GM19099 (cell line): ENCODE data around the gene HID1.

Experiments used
- POLR2A ChIP-seq: IDR thresholded peaks from 3 replicates; pipeline ENCODE4 v1.6.1; 2011; ENCODE audit warnings: low read depth; ENCODE audit not compliant: insufficient read length; ENCODE audit errors: extremely low read depth

The HID1 gene

DNA sequence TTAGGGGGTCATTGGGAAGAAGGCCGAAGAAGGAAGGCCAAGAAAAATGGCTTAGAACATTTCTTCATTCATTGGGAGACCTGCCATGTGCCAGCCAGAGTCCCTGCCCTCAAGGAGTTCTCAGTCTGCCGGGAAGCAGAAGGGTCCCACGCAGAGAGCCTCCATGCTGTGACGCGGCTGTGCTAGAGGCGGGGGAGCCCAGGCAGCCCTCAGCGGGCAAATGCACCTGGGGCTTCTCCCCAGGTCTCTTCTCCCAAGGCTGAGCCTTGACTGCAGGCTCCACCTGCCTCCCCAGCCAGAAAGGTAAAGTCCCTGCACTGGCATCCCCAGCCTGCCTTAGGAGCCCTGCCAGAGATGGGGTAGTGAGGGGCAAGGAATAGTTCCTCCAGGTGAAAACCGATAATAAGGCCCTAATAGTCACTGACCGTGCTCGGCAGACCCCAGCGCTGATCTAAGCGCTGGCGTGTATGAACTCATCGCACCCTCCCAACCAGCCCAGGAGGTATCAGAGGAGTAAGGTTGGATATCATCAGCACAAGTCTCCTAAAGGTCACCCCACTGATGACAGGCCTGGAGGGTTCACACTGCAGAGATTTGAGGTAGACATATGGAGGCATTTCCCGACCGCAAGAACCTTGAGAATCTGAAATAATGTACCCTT lies 8.9 kb upstream of the HID1 start:
- TF ChIP-seq POLR2A: no peak

- no peak for TF ChIP-seq POLR2A
Observed at GRCh38 chr17:74979408-74980146, 7.0 kb upstream of the HID1 start.

- TF ChIP-seq POLR2A: no peak
Observed at GRCh38 chr17:74978240-74978639, 5.7 kb upstream of the HID1 start.

- TF ChIP-seq POLR2A: no peak
Observed at GRCh38 chr17:74977802-74978201, 5.2 kb upstream of the HID1 start.

DNA sequence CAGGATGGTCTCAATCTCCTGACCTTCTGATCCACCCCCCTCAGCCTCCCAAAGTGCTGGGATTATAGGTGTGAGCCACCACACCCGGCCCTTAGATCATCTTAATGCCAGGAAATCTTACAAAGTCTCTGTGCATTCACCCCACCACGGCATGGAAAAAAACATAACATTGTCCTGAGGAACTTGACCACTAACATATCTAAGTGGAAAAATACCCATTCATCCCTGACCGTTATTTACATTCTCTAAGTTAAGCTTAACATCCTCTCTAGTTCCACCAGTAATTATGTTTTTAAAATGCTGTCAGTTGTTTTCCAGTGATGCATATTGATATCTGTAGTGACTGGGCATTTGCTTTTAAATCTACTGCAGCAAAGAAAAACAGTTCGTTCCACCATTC lies 3.4 kb upstream of the HID1 start:
- TF ChIP-seq POLR2A: no peak

- no peak for TF ChIP-seq POLR2A
Observed at GRCh38 chr17:74972973-74973328, 392 bp upstream of the HID1 start.

DNA sequence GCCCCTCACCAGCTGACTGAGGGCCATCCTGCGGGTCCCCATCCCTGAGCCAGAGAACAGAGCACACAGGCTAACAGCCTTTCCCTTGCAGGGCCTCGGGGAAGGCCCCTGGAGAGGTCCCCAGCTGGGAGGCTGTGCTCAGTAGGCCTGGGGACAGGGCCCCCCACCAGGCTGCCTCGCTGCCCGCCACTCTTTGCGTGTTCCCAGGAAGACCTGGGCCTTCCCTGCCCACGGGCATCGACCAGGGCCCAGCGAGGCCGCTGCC lies 785 bp downstream of the HID1 start:
- no peak for TF ChIP-seq POLR2A

DNA sequence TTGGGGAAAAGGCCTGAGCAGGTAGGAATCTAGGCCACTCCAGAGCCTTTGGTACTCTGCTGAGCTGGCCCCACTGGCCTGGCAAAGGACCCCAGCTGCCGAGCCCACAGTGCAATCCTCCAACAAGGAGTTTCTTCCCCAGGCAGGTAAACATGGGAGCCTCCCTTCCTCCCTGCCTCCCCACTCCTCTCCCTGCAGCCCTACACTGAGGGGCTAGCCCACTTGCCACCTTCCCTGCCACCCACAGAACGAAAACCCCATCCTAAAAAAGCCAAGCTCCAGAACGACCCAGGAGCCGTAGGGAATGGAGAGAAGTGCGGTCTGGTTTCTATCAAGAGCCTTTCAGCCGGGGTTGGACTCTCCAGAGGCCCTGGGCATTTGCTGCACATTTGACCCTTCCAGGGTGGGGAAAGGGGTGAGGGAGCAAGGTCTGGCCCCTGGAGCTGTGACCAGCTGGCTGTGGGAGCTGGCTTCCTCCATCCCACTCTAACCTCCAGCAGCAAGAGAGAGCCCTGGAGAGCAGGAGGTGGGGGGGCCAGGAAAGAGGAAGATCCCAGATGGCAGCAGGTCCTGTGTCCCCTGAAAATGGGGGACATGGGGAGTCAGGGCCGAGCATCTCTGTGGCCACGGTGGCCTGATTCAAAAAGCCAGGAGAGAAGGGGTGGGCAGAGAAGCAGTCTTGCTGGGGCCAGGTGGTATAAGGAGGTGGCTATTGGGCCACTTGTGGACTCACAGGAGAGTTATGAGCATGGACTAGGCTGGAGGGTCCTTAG lies 1.3 kb downstream of the HID1 start:
- TF ChIP-seq POLR2A: no peak

- no peak for TF ChIP-seq POLR2A
Observed at GRCh38 chr17:74970395-74970794, 2.2 kb downstream of the HID1 start.

GRCh38 chr17:74968361-74968780 lies 4.2 kb downstream of the HID1 start:
- no peak for TF ChIP-seq POLR2A

DNA sequence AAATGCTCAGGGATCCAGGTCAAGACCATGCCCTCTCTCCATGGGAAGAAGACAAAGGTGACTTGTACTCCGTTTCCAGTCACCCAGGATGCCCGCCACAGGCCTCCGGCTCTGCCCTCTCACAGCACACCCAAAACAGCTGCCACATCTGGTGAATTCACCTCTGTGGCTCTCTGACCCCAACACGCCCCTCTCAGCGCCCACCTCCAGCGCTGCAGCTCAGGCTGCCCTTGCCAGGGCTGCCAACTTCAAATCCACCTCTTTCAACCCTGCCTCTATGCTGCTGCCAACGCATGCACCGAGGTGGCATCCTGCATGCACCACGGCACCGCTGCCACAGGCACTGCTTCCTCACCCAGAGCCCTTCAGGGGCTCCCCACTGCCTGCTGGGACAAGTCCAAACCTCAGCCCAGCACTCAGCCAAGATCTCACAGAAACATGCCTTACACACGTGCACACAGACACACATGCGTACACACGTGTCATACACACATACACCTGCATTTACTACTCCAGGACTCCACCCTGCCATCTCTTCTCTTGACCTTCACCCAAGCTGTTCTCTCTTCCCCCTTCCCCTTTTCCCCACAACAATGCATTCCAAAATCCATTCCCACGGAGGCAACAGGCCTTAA lies 7.5 kb downstream of the HID1 start:
- TF ChIP-seq POLR2A: no peak

DNA sequence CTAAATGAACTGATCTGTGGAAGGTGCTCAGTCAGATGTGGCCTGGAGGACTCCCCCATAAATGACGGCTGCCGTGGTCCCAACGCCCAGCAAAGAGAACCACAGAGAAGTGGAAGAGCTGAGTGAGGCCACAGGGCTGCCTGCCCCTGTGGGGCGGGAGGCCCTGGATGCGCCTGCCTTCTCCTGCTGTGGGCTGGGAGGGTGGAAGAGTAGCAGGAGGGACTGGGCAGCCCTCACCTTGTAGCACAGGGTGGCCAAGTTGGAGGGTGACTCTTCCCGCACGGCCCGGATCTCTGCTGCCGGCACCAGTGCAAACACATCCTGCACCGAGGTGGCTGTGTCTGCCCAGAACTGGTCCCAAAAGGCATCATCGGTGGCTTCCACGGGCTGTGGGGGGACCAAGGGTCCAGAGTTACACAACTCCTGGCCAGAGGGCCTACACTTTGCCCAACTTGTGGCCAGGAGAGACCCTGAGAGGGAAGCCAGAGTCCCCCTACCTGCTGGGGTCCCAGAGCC lies 8.3 kb downstream of the HID1 start:
- no peak for TF ChIP-seq POLR2A

- no peak for TF ChIP-seq POLR2A
Observed at GRCh38 chr17:74963656-74964055, 8.9 kb downstream of the HID1 start.

DNA sequence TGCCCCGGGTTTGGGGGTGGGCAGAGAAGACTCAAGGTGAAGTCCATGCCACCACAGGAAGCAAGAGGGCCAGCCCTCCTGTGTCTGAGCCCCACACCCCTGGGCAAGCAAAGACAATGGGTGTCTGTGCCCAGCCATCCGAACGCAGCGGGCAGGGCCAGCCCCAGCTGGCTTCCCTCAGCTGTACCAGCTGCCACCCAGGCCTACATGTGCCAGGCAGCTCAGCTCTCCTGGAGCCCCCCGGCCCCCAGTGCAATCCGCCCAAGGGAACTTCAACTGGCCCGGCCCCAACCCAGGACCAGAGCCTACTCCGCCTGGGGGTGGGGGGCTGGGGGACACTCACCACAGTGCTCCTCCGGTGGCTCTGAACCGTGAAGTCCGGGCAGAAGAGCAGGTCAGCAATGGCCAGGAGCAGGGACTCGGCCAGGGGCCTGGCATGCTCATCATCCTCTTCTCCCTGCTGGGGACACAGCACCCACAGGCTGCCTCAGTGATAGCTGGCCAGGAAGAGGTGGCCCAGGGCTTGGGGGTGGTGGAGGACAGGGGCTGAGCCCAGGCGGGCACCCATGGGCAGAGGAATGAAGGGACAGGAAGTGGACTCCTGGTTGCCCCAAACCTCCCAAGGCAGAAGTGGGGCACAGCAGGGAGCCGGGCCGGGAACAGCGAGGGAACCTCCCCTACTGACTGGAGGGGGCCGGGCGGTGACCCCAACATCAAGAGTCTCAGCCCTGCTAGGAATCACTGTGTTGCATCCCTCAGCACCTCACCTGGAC lies 9.8 kb downstream of the HID1 start:
- no peak for TF ChIP-seq POLR2A

- TF ChIP-seq POLR2A: no peak
Observed at GRCh38 chr17:74961657-74962350, 10.8 kb downstream of the HID1 start.
